GM12865 (cell line): ENCODE results near the gene RBP3.

Experiments used
- DNase-seq: peaks from one replicate; pipeline ENCODE4 v3.0.0; 2010; ENCODE audit warnings: low read depth
- H3K4me3 ChIP-seq: 2 replicates; pipeline ENCODE4 v1.5.1; 2011; ENCODE audit warnings: mild to moderate bottlenecking, low read depth, low read length, control low read depth
- CTCF ChIP-seq: IDR thresholded peaks from 2 replicates; pipeline ENCODE4 v1.5.1; 2011; ENCODE audit warnings: low read length, control low read depth, low read depth, inconsistent platforms; ENCODE audit not compliant: insufficient read depth; ENCODE audit errors: missing control alignments

Gene RBP3

DNA sequence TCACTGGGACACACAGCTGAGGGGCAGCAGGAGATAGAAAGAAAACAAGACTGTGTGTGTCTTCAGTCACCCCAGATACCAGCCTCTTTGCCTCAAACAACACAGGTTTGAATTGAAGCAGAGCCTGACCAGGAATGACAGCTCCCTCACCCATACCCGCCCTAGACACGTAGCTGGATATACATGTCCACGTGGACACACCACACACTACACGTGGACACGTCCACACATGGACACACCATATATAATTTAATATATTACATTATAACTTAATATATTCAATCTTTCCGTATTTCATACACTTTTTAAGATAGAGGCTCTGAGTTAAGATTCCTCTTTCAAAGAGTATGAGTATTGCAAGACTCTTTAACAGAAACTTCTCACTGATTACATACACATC lies 14.6 kb upstream of the RBP3 start:
- no peak for DNase-seq
- TF ChIP-seq CTCF: no peak
- no peak overlapping the region for H3K4me3 ChIP-seq

DNA sequence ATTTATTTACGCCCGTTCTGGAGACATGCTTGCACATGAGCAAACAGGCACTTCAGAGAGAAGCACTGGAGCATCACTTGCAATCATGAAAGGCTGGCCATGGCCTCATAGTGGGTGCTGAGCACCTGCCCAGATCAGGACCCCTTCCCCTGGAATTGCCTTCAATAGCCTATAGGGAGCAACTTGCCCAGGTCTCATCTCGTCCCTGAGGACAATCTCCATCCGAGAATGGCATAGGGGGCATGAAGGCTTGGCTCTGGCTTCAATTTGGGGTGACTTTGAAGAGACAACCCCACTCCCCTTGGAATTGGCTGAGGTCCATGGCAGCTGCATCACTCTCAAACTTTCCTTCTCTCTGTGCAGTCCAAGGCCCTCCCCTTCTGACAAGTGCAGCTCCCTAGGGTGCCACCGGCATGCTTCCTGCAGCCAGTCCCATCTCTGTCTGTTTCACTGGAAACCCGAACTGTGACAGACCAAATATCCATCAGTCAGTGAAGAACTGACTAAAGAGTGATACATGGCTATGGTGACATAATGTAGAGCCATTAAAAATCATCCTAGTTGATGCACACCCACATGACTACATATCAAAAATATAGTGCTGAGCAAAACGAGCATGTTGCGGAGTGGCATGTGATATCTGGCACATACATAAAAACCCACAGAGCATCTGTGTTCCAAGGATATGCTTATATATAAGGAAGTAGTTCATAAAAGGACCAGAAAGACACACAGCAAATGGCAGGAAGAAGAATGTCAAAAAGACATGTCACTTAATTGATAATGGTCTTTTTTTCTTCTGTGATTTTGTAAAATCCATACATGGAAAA lies 13.5 kb upstream of the RBP3 start:
- no peak for TF ChIP-seq CTCF
- DNase-seq: no peak
- H3K4me3 ChIP-seq: no peak overlapping the region

- TF ChIP-seq CTCF: no peak
- DNase-seq: no peak
- no peak overlapping the region for H3K4me3 ChIP-seq
Observed at GRCh38 chr10:47335906-47336305, 12.3 kb upstream of the RBP3 start.

GRCh38 chr10:47336387-47337134 lies 11.6 kb upstream of the RBP3 start:
- TF ChIP-seq CTCF: no peak
- DNase-seq: no peak
- no peak overlapping the region for H3K4me3 ChIP-seq

DNA sequence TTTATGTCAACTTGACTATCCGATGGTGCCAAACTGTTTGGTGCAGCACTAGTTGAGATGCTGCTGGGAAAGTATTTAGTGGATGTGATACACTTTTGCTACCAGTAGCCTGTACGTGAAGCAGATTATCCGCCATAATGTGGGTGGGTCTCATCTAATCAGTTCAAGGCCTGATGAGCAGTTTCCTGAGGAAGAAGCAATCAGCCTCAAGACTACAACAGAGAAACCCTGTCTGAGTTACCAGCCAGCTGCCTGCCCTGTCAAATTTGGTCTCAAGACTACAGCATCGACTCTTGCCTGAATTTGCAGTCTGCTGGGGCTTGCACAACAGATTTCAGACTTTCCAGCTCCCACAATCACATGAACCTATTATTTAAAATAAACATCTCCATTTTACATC lies 10.9 kb upstream of the RBP3 start:
- no peak for TF ChIP-seq CTCF
- DNase-seq: no peak
- no peak overlapping the region for H3K4me3 ChIP-seq

GRCh38 chr10:47339186-47339735 lies 8.9 kb upstream of the RBP3 start:
- DNase-seq: no peak
- H3K4me3 ChIP-seq: no peak overlapping the region
- no peak for TF ChIP-seq CTCF
